NCI-H1930 (cell line): ENCODE measurements around the gene ABCF1.
A peak's percentile ranks its signal among the peaks of the same experiment; 100 is the strongest.

ENCODE experiments used
- DNase-seq, 2 experiments: peaks; one replicate each; lab custom pipeline; 2025; lab: John Stamatoyannopoulos, UW

The ABCF1 gene

DNA sequence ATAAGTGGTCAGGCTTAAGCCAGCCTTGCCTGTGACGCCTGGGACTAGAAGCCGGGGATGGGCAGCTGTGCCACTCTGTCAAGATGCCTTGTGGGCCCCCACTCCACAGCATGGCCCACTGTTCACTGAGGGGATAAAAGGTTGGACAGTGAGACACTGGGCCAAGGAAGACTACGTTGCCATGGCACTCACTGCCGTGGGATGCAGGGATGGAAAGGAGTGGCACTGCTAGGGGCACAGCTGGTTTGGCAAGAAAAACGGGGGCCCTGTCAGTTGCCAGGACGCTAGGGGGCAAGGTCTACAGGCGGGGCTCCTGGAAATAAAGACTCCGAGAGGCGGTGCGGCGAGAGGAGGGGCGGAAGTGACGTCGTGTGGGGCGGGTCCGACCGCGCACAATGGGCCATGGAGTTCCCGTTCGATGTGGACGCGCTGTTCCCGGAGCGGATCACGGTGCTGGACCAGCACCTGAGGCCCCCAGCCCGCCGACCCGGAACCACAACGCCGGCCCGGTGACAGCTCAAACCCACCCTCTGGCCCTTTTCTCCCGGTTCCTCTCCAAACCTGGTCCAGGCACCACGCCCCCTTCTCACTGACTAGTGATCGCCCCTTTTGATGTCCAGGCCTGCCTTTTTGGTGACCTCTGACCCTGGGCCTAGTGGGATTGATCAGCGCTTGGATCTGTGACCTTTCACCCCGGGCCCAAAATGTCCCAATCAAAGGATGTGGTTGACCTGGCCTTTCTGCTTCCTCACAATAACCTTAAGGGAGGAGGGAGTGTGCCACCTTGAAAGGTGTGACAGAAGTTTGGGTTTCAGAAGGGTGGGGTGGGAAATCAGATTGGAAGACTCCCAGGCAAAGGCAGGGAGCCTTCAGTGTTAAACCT is 55.5 kb downstream of the ABCF1 start, which contains the start of gene ATAT1:
Gene ATAT1 (plus strand): TSS at position 391 of the 883 bp plus-strand sequence.
- peak; percentile 58 to 73 for DNase-seq

DNA sequence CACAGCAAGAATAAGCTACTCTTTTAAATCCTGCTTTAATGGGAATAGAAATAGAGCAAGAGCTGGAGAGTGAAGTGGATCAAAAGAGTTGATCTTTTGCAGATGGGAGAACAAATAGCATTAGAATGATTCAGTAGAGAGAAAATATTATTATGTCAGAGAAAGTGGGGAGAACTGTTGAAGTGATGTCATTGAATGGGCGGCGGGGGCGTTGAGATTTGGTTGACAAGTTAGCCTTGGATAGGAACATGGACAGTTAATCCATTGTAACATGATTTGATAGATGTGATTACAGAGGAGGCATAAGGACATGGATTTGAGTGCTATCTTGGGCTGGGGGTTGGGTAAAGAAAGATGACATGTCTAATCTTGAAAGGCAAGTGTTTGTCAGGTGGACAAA is 64.6 kb downstream of the ABCF1 start:
- no peak for DNase-seq

GRCh38 chr6:30640481-30640880 is 69.2 kb downstream of the ABCF1 start:
- no peak for DNase-seq

- DNase-seq = no peak
These were observed 69.8 kb downstream of the ABCF1 start for GRCh38 chr6:30641048-30641447.
